ENCODE measurements around the gene NAT8.
"Not testable (repeated sequence)": the region's sequence is repeated elsewhere in the genome, so short reads cannot be mapped to it uniquely, and the experiment has no call there.

The NAT8 gene

DNA sequence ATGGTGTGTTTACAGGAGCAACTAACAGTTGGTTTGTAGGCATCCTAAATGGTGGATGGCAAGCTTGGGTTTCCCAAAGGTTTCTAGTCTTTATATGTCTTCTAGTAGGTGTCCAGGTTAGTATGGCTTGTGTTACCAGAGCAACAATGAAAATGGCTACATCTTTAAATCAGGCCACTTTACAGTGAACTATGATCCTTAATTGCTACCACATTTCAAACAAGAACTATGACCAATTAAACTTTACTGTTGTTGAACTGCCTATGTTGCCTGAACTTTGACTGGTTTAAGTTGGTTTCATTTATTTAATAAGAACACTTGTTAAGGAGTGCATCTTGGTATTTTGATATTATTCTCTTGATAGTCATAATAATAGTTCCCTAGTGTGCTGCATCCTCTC is 5.2 kb downstream of the NAT8 start:
- not testable (repeated sequence) for DNase-seq (ENCODE audit: low read depth in 2 of 2)

DNA sequence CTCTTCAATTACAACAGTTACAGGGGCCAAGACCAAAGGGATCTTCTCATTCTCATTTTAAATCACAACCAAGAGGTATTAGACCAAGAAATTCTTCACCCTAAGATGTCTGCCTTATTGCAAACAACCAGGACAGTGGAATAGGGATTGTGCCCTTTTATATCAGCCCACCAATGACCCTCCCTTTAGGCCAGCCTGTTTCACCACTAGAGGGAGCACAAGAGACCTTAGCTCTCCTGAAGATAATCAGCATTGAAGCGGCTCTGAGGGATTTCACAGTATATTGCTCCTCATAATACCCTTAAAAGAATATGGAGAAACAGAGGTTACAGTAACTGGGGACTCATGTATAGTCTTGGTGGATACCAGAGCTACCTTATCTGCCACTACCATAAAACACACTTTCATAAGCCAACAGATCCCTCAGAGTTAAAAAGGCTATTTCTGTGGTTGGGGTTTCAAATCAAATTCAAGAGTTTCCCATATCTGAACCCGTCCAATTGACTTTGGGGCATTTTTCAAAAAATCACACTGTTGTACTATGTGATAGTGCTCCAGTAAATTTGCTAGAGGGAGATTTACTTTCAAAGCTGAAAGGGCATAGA is 11.5 kb downstream of the NAT8 start:
- DNase-seq (ENCODE audit: low read depth in 2 of 2) = not testable (repeated sequence)

DNA sequence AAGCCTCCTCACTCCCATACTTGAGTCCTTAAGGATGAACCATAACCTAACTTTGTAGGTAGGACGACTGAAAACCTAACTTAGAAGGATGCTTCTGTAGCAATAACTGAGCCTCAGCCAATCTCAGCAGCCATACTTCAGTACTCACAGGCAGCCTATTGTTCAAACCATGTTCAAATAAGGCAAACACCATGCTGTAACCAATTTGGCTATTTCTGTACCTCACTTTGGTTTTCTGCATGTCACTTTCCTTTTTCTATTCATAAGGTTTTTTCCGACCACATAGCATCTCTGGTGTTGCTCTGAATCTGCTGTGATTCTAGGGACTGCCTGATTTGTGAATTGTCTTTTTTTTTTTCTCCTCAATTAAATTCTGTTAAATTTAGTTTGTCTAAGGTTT is 13.7 kb downstream of the NAT8 start:
- not testable (repeated sequence) for DNase-seq (ENCODE audit: low read depth in 2 of 2)

DNA sequence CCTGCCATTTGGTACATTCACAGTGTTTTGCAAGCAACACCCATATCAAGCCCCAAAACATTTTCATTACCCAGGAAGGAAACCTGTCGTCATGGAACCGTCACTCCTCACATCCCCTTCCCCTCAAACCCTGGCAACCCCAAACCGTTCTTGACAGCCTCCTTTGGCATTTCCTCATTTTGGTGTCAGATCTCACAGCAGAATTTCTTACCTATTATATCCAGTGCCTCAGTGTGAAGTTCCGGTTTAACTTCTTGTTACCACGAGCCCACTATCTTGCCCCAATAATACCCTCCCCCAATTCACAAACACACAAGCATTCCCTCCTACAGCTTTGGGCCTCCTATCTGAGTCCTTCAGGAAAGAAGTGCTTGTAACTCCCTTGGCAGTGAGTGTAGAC is 16.0 kb downstream of the NAT8 start:
- not testable (repeated sequence) for DNase-seq (ENCODE audit: low read depth in 2 of 2)

DNA sequence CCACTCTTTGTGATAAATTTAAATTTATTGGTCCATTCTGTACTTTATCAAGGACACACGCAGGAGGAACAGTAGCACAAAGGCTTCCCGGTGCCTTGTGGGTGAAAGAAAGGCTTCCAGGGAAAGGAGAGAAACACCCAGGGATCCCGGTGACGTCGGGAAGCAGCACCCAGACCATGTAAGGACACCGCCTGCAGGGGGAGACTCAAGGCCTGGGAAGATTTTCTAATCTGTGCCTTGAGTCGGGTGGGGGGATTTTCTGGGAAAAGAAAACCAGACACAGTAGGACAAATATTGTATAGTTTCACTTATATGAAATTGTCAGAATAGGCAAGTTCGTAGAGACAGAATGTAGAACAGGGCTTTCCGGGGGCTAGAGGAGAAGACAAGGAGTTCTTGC is 17.6 kb downstream of the NAT8 start:
- not testable (repeated sequence) for DNase-seq (ENCODE audit: low read depth in 2 of 2)

DNA sequence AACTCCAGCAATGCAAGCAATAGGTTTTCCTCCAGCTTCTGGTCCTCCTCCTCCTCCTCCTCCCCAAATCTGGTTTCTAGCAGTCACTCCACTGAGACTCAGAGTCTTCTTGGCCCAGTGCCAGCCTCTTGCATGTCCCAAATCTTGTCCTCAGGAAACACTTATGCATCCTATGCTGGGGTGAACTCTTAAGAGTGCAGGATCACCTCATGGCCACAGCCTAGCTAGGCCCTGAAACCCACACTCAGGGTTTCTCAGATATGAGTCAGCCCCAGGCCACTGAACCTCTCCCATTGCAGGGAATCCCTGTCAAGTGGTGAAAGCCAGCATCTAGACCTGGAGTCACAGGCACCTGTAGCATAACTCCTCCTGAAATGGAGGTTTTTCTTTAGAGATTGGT is 18.2 kb downstream of the NAT8 start:
- DNase-seq (ENCODE audit: low read depth in 2 of 2) = not testable (repeated sequence)

DNA sequence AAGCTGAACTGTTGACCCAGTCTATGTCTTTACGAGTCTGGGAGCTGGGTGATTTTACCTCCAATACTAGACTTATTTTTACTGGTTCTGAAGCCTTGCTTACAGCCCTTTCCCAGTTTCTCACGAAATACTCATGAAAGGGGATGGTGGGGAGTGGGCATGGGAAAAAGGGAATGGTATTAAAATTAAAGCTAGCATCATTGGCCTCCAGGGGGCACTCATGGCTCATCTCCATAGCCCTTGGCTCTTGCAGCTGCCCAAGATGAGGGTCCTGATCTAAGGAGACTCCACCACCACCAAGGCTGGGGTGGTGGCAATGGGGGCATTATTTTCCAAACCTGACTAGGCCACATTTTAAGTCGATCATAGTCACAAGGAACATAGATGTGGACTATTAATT is 22.3 kb downstream of the NAT8 start:
- not testable (repeated sequence) for DNase-seq (ENCODE audit: low read depth in 2 of 2)

DNA sequence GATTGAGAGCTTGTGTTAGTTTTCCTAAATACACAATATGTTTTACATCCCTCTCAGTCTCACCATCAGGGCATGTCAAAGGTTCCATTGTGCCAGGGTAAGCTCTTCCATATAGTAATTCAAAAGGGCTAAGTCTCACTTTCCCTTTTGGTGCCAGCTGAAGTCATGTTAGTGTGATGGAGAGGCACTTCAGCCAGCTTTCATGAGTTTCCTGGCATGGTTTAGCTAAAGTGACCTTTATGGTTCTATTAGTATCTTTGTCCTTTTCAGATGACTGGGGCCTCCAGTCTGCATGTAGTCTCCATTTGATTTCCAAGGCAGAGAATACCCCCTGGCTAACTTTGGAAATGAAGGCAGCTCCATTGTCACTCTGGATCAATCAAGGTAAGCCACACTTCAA is 27.2 kb downstream of the NAT8 start:
- no peak for DNase-seq (ENCODE audit: low read depth in 2 of 2)

DNA sequence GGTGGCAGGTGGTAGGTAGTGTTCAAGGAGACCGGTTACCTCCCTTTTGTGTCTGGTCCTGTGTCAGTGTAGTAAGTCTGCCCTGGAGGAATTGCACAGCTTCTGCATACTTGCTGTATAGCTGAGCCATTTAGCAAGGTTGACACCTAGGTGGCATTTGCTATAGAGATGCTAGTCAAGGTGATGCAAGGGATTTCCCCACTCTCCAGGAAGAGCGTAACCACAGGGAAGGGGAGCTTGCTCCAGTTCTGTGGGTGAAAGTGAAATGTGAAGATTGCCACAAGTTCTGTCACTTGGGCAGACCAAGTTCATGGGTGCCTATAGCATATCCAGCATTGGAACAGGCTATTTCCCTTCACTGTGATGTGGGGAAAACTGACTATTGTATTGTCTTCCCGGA is 28.1 kb downstream of the NAT8 start:
- no peak for DNase-seq (ENCODE audit: low read depth in 2 of 2)

DNA sequence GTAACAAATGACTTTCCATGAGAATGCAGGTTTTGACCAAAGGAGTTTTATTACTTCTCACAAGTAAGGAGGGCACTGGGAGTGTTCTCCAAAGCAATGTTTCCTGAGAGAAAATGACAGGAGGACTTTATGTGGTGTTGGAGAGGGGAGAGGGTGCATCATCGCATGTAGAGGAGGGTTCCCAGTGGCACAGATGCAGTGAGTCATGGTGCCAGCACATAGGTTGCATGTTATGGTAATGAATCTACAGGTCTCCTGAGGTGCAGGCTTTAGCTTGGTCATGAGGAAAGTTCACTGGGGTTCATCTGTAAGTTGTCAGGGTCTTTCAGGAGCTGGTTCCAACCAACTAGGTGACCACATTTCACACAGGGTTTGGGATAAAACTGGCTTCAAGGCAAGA is 30.4 kb downstream of the NAT8 start:
- no peak for DNase-seq (ENCODE audit: low read depth in 2 of 2)

DNA sequence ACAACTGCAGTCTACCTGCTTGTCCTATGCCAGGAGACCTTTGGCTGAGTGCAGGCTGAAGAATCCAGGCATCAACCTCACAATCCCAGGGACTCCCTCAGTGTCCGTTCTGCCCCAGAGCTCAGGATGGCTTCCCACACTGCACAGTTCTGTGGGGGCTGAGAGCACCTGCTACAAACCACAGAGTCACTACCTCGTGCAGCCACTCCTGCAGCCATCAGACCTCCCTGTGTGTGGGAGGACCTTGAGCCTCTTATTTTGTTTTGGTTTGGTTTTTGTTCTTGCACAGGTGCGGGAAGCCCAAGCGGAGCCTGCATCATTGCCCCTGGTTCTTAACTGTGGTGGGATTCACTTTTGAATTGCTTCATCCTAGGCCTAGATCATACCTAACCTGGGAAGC is 31.0 kb downstream of the NAT8 start:
- no peak for DNase-seq (ENCODE audit: low read depth in 2 of 2)

DNA sequence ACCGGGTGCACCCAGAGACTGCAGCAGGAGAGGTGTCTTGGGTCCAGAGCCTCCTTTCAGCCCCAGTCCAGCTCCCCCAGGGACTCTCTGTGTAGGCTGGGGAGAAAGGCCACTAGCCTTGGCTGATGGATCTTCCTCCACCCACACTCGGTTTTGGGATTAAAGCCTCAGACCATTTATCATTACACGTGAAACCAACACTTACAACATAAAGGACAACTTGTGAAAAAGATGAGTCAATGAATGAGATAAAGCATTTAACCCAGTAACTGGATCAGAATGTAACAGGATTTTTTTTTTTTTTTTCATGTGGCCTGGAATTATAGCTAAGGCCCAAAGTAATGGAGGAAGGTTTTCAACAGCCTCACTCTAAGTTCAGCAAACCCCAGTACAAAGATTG is 32.1 kb downstream of the NAT8 start:
- no peak for DNase-seq (ENCODE audit: low read depth in 2 of 2)

DNA sequence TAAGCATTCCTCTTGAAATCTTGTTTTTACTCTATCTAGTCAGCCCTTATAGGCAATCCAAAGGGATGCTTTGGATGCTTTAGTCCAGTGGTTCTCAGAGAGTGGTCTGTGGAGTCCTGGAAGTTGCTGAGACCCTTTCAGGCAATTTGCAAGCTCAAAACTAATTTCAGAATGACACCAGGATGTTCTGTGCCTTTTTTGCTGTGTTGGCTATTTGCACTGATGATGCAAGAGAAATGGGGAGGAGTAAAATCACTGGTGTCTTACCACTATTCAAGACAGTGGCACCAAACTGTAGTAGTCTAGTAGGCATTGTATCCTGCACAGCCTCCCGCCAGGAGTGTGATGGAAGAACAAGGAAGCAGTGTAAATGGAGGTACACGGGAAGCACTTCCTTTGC is 37.6 kb downstream of the NAT8 start:
- not testable (repeated sequence) for DNase-seq (ENCODE audit: low read depth in 2 of 2)

DNA sequence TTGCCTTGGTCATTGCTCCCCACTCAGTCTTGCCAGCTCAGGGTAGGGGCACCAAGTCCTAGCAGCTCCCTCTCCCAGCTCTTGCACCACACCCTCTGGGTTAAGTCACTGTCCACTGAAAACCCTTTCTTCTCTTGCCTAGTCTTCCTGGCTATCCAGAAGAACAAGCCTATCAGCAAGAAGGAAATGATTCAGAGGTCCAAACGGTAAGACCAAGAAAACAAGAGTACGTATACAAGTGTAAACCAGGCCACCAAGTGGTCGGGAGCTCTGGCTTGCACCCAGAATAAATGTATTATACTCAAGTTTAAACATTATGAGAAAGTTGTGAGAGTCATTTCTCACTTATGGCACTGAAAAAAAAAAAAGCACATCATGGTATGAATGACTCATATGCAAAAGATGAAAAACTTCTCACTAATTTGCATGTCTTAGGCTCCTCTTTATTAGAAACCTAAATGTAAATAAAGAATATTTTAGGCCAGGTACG is 39.1 kb downstream of the NAT8 start:
- DNase-seq (ENCODE audit: low read depth in 2 of 2) = not testable (repeated sequence)

DNA sequence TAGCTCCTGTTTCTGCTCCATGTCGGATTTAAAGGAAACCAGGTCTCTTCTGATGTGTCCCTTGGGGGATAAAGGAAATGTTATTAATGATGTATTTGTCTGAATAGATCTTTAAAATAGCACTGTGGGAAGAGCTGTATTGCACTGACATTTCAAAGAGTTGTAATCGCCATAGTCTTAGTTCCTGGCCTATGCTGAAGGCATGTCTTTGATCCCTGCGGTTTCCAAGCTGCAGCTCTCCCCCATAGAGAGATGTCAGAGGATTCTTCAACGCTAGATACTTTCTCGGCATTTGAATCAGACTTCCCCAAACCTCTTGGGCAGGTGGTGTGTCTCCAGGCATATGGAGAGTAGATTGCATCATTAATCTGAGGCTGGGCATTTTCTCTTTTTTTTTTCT is 40.4 kb downstream of the NAT8 start:
- DNase-seq (ENCODE audit: low read depth in 2 of 2) = no peak

DNA sequence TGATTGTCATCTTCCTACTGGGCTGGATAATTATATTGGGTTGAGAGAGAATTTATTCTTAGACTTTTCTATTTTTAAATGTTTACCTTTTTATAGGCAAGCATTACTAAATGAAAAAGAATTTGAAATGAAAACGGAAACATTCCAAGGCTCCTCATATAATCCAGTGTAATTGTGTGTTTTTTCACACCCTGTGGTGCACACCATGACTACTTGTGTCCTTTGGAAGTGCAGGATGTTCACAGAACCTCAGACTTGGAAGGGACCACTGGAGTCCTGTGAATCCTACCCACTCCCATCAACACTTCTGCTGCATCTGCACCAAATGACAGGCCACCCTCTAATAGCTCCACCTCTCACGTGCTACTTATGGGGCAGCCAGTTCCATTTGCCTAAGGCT is 48.0 kb downstream of the NAT8 start:
- DNase-seq (ENCODE audit: low read depth in 2 of 2) = no peak

DNA sequence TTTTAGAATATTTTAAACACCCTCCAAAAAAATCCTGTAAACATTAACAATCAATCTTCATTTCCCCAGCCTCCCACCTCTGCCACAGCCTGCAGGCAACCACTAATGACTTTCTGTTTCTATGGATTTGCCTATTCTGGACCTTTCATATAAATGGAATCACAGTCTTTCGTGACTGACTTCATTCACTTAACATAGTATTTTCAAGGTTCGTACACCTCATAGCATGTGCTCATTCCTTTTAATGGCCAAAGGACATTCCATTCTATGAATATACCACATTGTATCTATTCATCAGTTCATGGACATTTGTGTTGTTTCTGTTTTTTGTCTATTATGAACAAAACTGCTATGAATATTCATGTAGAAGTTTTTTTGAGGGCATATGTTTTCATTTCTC is 48.5 kb downstream of the NAT8 start:
- DNase-seq (ENCODE audit: low read depth in 2 of 2) = no peak
